Prostate gland (tissue), 2 donors: ENCODE data around the gene NTM.

ENCODE experiments used
- CTCF ChIP-seq, 4 experiments: fragments of 200-600 bp in 2 of 4; fragments of 450-650 bp in 2 of 4; sonication (generic) in 2 of 4; IDR thresholded peaks; 1 replicate in 3 of 4; 2 replicates in 1 of 4; pipeline ENCODE4 v1.5.1; 2016 to 2019; ENCODE audit warnings: antibody characterized with exemption in 4 of 4, mild to moderate bottlenecking in 2 of 4, moderate library complexity in 2 of 4
- POLR2A ChIP-seq: fragments of 450-650 bp; IDR thresholded peaks from one replicate; pipeline ENCODE4 v1.6.1; 2016; ENCODE audit warnings: antibody characterized with exemption, mild to moderate bottlenecking

- TF ChIP-seq POLR2A, result no peak
- TF ChIP-seq CTCF (IDR thresholded peaks at IDR 0.05), result no peak
Measured at GRCh38 chr11:132032555-132032954, 662.1 kb downstream of the NTM start.
